Vagina (tissue), 2 donors: ENCODE measurements around the gene MOV10L1. TPM values are rescaled to one million over a fixed set of nuclear protein-coding genes. Genes with fewer than 3 reads are reported as not detected.

ENCODE experiments used
- DNase-seq, 2 donors: peaks; one replicate each; pipeline ENCODE4 v3.0.0-alpha.2; 2017; ENCODE audit errors: extremely low spot score in 2 of 2
- H3K27ac ChIP-seq: fragments of 200-600 bp; sonication (generic); one replicate; pipeline ENCODE4 v1.5.1; 2019
- H3K27me3 ChIP-seq: fragments of 200-600 bp; sonication (generic); one replicate; pipeline ENCODE4 v1.5.1; 2019
- H3K36me3 ChIP-seq, 2 donors: fragments of 200-600 bp; sonication (generic); one replicate each; pipeline ENCODE4 v1.5.1; 2017 to 2019
- H3K4me1 ChIP-seq: fragments of 200-600 bp; sonication (generic); one replicate; pipeline ENCODE4 v1.5.1; 2019
- H3K4me3 ChIP-seq, 2 donors: fragments of 200-600 bp; sonication (generic); 1 replicate in 1 of 2; 2 replicates in 1 of 2; pipeline ENCODE4 v1.5.1; 2016 to 2019
- H3K9me3 ChIP-seq: fragments of 200-600 bp; sonication (generic); one replicate; pipeline ENCODE4 v1.5.1; 2019
- POLR2A ChIP-seq, 2 donors: fragments of 450-650 bp; IDR thresholded peaks; one replicate each; pipeline ENCODE4 v1.6.1; 2017; ENCODE audit warnings: antibody characterized with exemption in 2 of 2, mild to moderate bottlenecking in 2 of 2, moderate library complexity in 2 of 2
- POLR2AphosphoS5 ChIP-seq, 2 donors: sonication (generic); formaldehyde crosslinking; IDR thresholded peaks; one replicate each; pipeline ENCODE4 v1.9.0; 2017; ENCODE audit warnings: antibody characterized with exemption in 2 of 2, mild to moderate bottlenecking in 2 of 2, low read depth in 1 of 2; ENCODE audit not compliant: insufficient read depth in 1 of 2
- intact Hi-C: fragments of 100-400 bp; cut with DNase I; formaldehyde crosslinking; loops from one replicate; pipeline ENCODE4 v1.15.1; 2023
- total RNA-seq: library from RNA; depleted of rRNA; stranded (reverse); fragments of >200 nt; gene quantifications from one replicate; pipeline ENCODE4 v1.2.3, GENCODE V29; 2016
- TF ChIP-seq, protein P1 (sequence below), 3 experiments: fragments of 450-650 bp in 2 of 3; fragments of 200-600 bp in 1 of 3; sonication (generic) in 1 of 3; IDR thresholded peaks; one replicate each; pipeline ENCODE4 v1.5.1; 2017 to 2019; ENCODE audit warnings: antibody characterized with exemption in 3 of 3, mild to moderate bottlenecking in 2 of 3, moderate library complexity in 2 of 3

MOV10L1 gene
- total RNA-seq, 1 donor from 2014 or later = 0.98 TPM

DNA sequence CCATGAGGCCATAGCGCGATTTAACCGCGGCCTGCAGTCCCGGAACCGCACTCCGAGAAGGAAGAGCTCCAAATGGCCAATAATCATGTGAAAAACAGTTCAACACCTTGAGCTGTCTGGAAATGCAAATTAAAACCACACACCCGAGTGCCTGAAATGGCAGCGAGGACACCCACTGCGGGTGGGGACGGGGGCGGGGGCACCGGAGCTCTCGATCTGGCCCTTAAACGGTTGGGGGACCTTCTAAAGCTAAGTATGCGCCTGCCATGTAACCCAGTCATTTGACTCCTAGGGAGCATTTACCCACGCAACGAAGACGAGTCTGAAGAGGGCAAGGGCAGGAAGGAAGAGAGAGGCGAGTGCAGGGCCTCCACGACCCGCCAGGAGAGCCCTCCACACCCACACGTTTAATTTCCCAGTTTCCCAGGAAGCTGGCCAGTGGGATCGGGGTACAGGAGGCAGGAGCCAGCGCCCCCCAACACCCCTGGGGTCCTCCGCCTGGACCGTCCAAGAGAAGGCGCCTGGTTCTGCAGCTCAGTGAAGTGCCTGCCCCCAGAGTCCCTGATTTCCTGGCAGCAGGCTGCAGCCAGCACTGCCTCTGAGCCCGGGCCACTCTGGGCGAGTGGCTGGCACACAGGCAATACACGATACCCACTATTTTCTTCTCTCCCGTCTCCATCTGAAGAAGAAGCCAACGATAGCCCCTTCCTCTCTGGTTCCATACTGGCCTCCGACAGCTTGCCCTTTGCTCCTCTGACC, 33.4 kb upstream of the MOV10L1 start:
- TF ChIP-seq POLR2A (IDR thresholded peaks at IDR 0.05) = no peak
- DNase-seq = no peak
- no peaks in the 10 kb centered on the region for H3K9me3 ChIP-seq
- H3K4me3 ChIP-seq = no peak overlapping the region
- no peak overlapping the region for H3K27ac ChIP-seq
- intact Hi-C loops = no loop called here
- no peaks in the 10 kb centered on the region for H3K27me3 ChIP-seq
- peaks cover 15% of the 10 kb centered on the region for H3K4me1 ChIP-seq
- no peaks in the 10 kb centered on the region for H3K36me3 ChIP-seq

GRCh38 chr22:50057278-50058060, 32.3 kb upstream of the MOV10L1 start:
- Histone ChIP-seq H3K9me3 (no peaks in the 10 kb centered on the region), H3K4me3 (no peak overlapping the region), H3K27ac (no peak overlapping the region), H3K27me3 (no peaks in the 10 kb centered on the region), H3K4me1 (peaks cover 15% of the 10 kb centered on the region), H3K36me3 (no peaks in the 10 kb centered on the region)
- TF ChIP-seq, protein P1, sequence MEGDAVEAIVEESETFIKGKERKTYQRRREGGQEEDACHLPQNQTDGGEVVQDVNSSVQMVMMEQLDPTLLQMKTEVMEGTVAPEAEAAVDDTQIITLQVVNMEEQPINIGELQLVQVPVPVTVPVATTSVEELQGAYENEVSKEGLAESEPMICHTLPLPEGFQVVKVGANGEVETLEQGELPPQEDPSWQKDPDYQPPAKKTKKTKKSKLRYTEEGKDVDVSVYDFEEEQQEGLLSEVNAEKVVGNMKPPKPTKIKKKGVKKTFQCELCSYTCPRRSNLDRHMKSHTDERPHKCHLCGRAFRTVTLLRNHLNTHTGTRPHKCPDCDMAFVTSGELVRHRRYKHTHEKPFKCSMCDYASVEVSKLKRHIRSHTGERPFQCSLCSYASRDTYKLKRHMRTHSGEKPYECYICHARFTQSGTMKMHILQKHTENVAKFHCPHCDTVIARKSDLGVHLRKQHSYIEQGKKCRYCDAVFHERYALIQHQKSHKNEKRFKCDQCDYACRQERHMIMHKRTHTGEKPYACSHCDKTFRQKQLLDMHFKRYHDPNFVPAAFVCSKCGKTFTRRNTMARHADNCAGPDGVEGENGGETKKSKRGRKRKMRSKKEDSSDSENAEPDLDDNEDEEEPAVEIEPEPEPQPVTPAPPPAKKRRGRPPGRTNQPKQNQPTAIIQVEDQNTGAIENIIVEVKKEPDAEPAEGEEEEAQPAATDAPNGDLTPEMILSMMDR (IDR thresholded peaks at IDR 0.05) = no peak
- TF ChIP-seq POLR2A (IDR thresholded peaks at IDR 0.05) = no peak
- intact Hi-C loops = no loop called here
- DNase-seq = no peak

GRCh38 chr22:50058061-50058905, 31.5 kb upstream of the MOV10L1 start, which contains the start of gene TTLL8:
TSS of gene TTLL8 (minus strand) at chr22:50058298.
- Histone ChIP-seq H3K36me3 (no peaks in the 10 kb centered on the region), H3K9me3 (no peaks in the 10 kb centered on the region), H3K4me3 (peak within 1 kb of the TSS; percentile 15 to 44), H3K27ac (peak within 1 kb of the TSS; percentile 77), H3K4me1 (peaks cover 15% of the 10 kb centered on the region), H3K27me3 (no peaks in the 10 kb centered on the region)
- DNase-seq = no peak
- TF ChIP-seq POLR2AphosphoS5 (IDR thresholded peaks at IDR 0.05; ENCODE audit: insufficient read depth in 1 of 2, low read depth in 1 of 2) = no peak
- no peak for TF ChIP-seq POLR2A (IDR thresholded peaks at IDR 0.05)
- TF ChIP-seq, protein P1 (IDR thresholded peaks at IDR 0.05) = no peak
- intact Hi-C loops = no loop called here

- Histone ChIP-seq H3K4me1 (peaks cover 15% of the 10 kb centered on the region), H3K9me3 (no peaks in the 10 kb centered on the region), H3K27me3 (no peaks in the 10 kb centered on the region), H3K4me3 (peak overlapping the region; percentile 15 to 44), H3K36me3 (no peaks in the 10 kb centered on the region), H3K27ac (peak overlapping the region; percentile 77)
- TF ChIP-seq POLR2A (IDR thresholded peaks at IDR 0.05) (no peak), POLR2AphosphoS5 (IDR thresholded peaks at IDR 0.05; ENCODE audit: insufficient read depth in 1 of 2, low read depth in 1 of 2) (peak in 1 of 2 donors; percentile 23)
- TF ChIP-seq, protein P1 (IDR thresholded peaks at IDR 0.05) = no peak
- intact Hi-C loops = no loop called here
- no peak for DNase-seq
Observed at GRCh38 chr22:50058906-50059880, 30.6 kb upstream of the MOV10L1 start.
